Epithelial cell of proximal tubule (primary cell): ENCODE data around the gene ATP11A. TPM values are rescaled to one million over a fixed set of nuclear protein-coding genes. Genes with fewer than 3 reads are reported as not detected.

Experiments
- DNase-seq: peaks from one replicate; pipeline ENCODE4 v3.0.0-alpha.2; 2011; ENCODE audit warnings: low read depth
- H3K4me3 ChIP-seq: 2 replicates; pipeline ENCODE4 v1.5.1; 2011; ENCODE audit warnings: low read depth, mild to moderate bottlenecking, low read length
- total RNA-seq: library from RNA; depleted of rRNA; stranded (reverse); fragments of >200 nt; gene quantifications from 2 replicates; pipeline ENCODE4 v1.2.3, GENCODE V29; 2015
- TF ChIP-seq, protein P1 (sequence below): conservative IDR thresholded peaks from 2 replicates; pipeline ENCODE4 v1.5.1; 2012; ENCODE audit warnings: low read depth, mild to moderate bottlenecking, low read length

The ATP11A gene
- total RNA-seq, 1 donor from 2014 or later, result 27.2 TPM

DNA sequence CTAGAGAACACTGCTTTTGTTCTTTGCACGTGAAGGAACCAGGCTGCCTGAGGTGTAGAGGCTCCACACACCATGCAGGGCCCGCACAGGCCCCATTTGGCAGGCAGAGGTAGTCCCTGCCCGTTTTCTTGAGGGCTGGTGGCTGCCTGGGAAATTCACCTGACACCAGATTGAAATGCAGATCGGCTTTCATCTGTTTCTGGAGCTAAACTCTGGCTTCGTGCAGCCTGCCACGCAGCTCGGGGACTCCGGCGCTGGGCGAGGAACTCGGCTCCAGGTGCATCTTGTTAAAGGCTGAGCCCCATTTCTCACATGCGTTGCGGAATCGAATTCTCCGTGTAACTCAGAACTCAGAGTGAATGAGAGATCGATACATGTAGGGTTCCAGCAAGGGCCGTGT is 37.7 kb downstream of the ATP11A start:
- DNase-seq, result no peak
- H3K4me3 ChIP-seq, result no peak overlapping the region
- TF ChIP-seq, protein P1, sequence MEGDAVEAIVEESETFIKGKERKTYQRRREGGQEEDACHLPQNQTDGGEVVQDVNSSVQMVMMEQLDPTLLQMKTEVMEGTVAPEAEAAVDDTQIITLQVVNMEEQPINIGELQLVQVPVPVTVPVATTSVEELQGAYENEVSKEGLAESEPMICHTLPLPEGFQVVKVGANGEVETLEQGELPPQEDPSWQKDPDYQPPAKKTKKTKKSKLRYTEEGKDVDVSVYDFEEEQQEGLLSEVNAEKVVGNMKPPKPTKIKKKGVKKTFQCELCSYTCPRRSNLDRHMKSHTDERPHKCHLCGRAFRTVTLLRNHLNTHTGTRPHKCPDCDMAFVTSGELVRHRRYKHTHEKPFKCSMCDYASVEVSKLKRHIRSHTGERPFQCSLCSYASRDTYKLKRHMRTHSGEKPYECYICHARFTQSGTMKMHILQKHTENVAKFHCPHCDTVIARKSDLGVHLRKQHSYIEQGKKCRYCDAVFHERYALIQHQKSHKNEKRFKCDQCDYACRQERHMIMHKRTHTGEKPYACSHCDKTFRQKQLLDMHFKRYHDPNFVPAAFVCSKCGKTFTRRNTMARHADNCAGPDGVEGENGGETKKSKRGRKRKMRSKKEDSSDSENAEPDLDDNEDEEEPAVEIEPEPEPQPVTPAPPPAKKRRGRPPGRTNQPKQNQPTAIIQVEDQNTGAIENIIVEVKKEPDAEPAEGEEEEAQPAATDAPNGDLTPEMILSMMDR, result no peak

DNA sequence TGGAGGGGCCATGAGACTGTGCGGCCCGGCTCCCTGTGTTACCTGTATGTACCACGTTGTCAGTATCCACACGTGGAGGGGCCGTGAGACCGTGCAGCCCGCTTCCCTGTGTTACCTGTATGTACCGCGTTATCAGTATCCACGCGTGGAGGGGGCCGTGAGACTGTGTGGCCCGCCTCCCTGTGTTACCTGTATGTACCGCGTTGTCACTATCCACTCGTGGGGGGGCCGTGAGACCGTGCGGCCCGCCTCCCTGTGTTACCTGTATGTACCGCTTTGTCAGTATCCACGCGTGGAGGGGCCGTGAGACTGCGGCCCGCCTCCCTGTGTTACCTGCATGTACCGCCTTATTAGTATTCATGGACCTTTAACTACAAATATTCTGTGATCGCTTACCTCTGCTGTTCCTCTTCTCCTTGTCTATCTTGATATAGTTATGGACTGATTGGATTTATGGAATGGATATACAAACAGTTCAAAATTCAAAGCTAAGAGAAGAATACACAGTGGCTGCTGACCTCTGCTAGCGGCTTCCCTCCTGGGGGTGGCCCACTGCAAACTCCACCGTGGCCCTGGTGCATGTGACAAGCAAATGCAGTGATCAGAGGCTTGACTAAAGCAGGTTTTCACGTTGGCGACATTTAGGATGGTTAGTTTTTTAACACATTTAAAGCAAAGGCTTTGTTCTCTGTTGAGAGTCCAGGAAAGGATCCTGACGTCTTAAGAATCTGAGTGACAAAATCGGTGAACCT is 38.7 kb downstream of the ATP11A start:
- TF ChIP-seq, protein P1, result no peak
- H3K4me3 ChIP-seq, result no peak overlapping the region
- no peak for DNase-seq

DNA sequence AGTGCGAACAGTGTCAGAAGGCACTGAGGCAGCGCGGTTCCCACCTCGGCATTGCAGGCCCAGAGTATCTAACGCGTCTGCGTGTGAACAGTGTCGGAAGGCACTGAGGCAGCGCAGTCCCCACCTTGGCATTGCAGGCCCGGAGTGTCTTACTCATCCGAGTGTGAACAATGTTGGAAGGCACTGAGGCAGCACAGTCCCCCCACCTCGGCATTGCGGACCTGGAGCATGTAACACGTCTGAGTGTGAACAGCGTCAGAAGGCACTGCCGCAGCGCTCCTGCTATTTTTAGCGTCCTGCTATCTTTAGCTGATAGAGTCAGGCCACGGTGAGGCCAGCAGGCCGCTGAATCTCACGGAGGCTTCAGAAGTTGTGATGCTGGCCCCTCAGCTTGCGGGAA is 39.6 kb downstream of the ATP11A start:
- TF ChIP-seq, protein P1, result no peak
- no peak overlapping the region for H3K4me3 ChIP-seq
- DNase-seq, result peak; percentile 61

DNA sequence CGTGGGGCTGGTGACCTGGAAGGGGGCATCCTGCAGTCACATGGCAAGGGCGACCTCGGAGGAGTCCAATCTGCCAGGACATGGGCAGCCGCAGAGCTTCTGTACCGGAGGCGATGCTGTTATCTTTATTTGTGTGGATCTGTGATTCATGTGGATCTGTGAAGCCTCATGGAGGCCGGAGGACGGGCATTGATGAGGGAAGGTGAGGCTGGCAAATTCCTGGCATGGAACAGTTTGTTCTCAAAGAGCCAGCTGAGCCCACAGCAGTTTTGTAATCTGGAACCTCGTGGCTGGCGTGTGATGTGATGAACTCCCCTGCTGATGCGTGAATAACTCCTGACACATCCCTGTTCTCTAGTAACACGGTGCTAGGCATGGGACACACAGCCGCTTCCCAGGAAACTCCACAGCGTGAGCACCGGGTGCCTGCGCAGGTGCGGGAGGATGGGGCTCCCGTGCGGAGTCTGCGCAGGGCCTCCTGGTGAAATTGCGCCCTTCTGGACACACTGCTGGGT is 40.4 kb downstream of the ATP11A start:
- TF ChIP-seq, protein P1, result no peak
- peak; percentile 81 for DNase-seq
- H3K4me3 ChIP-seq, result no peak overlapping the region

DNA sequence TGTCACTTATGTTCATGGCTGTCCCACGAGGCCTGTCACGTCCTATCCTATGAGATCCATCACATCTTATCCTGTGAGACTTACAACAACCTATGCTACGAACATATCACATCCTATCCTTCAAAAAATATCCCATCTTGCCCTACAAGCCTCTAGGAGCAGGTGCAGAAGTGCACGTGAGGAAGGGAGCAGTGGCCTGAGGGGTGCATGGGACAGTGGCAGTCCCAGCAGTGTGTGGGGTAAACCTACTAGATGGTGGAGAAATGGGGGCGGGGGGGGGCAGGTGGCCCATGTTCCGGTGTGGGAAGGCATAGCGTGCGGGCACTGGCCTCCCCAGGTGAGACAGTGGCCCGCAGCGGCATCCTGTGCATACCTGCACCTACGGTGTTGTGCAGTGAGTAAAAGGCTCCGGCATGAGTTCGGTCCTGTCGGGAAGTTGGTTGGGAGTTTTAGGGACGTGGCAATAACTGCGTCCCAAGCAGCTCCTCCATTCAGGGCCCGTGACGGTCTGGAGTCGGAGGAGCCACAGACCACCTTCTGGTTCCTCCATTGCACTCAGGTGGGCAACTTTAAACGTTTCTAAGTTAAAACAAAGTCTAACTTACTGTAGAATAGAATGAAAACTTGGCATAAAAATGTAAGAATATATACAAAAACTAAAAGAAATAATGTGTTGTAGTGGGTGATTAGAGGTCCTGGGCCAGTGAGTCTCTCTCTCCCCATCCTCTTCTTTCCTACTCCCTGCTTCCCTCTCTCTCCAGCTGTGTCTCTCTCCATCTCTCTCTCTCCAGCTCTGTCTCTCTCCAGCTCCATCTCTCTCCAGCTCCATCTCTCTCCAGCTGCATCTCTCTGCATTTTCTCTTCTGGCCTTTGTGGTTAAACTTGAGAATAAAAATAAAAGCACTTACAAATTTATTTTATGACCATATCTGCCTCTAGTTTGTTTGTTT is 42.1 kb downstream of the ATP11A start:
- TF ChIP-seq, protein P1, result no peak
- H3K4me3 ChIP-seq, result no peak overlapping the region
- no peak for DNase-seq

DNA sequence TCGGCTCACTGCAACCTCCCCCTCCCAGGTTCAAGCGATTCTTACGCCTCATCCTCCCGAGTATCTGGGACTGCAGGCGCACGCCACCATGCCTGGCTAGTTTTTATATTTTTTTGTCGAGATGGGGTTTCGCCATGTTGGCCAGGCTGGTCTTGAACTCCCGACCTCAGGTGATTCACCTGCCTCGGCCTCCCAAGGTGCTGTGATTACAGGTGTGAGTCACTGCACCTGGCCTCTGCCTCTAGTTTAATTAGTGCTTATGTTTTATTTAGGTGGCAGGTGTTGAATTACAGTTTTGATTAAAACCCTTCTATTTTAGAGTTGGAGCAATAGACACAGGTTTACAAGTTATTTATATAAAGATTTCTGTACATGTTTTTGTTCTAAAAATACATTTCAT is 42.8 kb downstream of the ATP11A start:
- H3K4me3 ChIP-seq, result no peak overlapping the region
- DNase-seq, result no peak
- TF ChIP-seq, protein P1, result no peak
